Keratinocyte (primary cell): ENCODE measurements around the gene PCNX1. TPM values are rescaled to one million over a fixed set of nuclear protein-coding genes. Genes with fewer than 3 reads are reported as not detected.
A peak's percentile ranks its signal among the peaks of the same experiment; 100 is the strongest.

ENCODE experiments used
- DNase-seq: peaks from one replicate; pipeline ENCODE4 v3.0.0-alpha.2; 2011; ENCODE audit warnings: low read depth, missing footprints, low spot score
- FAIRE-seq: peaks from 2 replicates; lab custom pipeline; 2011; peaks lifted over from hg19 to GRCh38; lab: Jason Lieb, UNC
- H2AFZ ChIP-seq: 2 replicates; pipeline ENCODE4 v1.6.0; 2012; ENCODE audit warnings: low read length, control low read depth, inconsistent platforms; ENCODE audit not compliant: control insufficient read depth
- H3K27ac ChIP-seq: 2 replicates; pipeline ENCODE4 v1.5.1; 2011; ENCODE audit warnings: low read length; ENCODE audit not compliant: control insufficient read depth, insufficient read depth
- H3K27me3 ChIP-seq: 3 replicates; pipeline ENCODE4 v1.6.0; 2011; ENCODE audit warnings: low read length; ENCODE audit not compliant: control insufficient read depth, insufficient read depth; ENCODE audit errors: extremely low read depth
- H3K36me3 ChIP-seq, 2 experiments: 2 replicates in 1 of 2; 3 replicates in 1 of 2; pipeline ENCODE4 v1.5.1; 2011; ENCODE audit warnings: low read length in 2 of 2, mild to moderate bottlenecking in 1 of 2; ENCODE audit not compliant: control insufficient read depth in 2 of 2, insufficient read depth in 2 of 2; ENCODE audit errors: extremely low read depth in 1 of 2
- H3K4me1 ChIP-seq: 3 replicates; pipeline ENCODE4 v1.5.1; 2011; ENCODE audit warnings: low read length; ENCODE audit not compliant: control insufficient read depth, insufficient read depth; ENCODE audit errors: extremely low read depth
- H3K4me2 ChIP-seq: 3 replicates; pipeline ENCODE4 v1.6.0; 2011; ENCODE audit warnings: low read depth, low read length; ENCODE audit not compliant: control insufficient read depth, insufficient read depth; ENCODE audit errors: extremely low read depth
- H3K4me3 ChIP-seq, 3 experiments: fragments of 200-600 bp in 1 of 3; sonication (generic) in 1 of 3; 2 replicates in 2 of 3; 3 replicates in 1 of 3; pipeline ENCODE4 v1.5.1; 2011 to 2016; ENCODE audit warnings: low read length in 3 of 3, mild to moderate bottlenecking in 3 of 3, control low read depth in 2 of 3, inconsistent platforms in 1 of 3, low read depth in 1 of 3, mixed read lengths in 1 of 3, mixed run types in 1 of 3, moderate library complexity in 1 of 3; ENCODE audit not compliant: control insufficient read depth in 2 of 3, insufficient read depth in 2 of 3; ENCODE audit errors: extremely low read depth in 1 of 3
- H3K79me2 ChIP-seq: 2 replicates; pipeline ENCODE4 v1.6.0; 2012; ENCODE audit warnings: low read length; ENCODE audit not compliant: control insufficient read depth, insufficient read depth
- H3K9ac ChIP-seq: 3 replicates; pipeline ENCODE4 v1.6.0; 2011; ENCODE audit warnings: low read length; ENCODE audit not compliant: control insufficient read depth, insufficient read depth; ENCODE audit errors: extremely low read depth
- H3K9me1 ChIP-seq: 3 replicates; pipeline ENCODE4 v1.6.0; 2011; ENCODE audit warnings: low read length; ENCODE audit not compliant: control insufficient read depth, insufficient read depth; ENCODE audit errors: extremely low read depth
- H3K9me3 ChIP-seq: 2 replicates; pipeline ENCODE4 v1.5.1; 2012; ENCODE audit warnings: low read depth, low read length; ENCODE audit not compliant: control insufficient read depth
- H4K20me1 ChIP-seq: 3 replicates; pipeline ENCODE4 v1.6.0; 2011; ENCODE audit warnings: low read length; ENCODE audit not compliant: control insufficient read depth, insufficient read depth; ENCODE audit errors: extremely low read depth
- EZH2 ChIP-seq: IDR thresholded peaks from one replicate; pipeline ENCODE4 v1.6.1; 2012; ENCODE audit warnings: inconsistent platforms, mild to moderate bottlenecking, low read length, moderate library complexity
- dilution Hi-C: fragments of 300-500 bp; cut with MboI; formaldehyde crosslinking; loops from one replicate; pipeline ENCODE4 v1.7.0; 2020; ENCODE audit warnings: low sequenced_read_pairs; ENCODE audit not compliant: extremely low pct_ligation_motif_present
- polyA plus RNA-seq, 5 experiments: library from polyadenylated mRNA; depleted of rRNA in 3 of 5; stranded (reverse) in 3 of 5; stranded (forward) in 1 of 5; unstranded in 1 of 5; fragments of >200 nt; gene quantifications; 1 replicate in 1 of 5; 2 replicates in 3 of 5; 3 replicates in 1 of 5; pipeline versions ENCODE4 v1.2.1 to v1.2.3, GENCODE V29; 2011 to 2012; ENCODE audit warnings: missing spikeins in 2 of 5, low read depth in 1 of 5, low replicate concordance in 1 of 5
- TF ChIP-seq, protein P1 (sequence below), 3 experiments: IDR thresholded peaks in 1 of 3; conservative IDR thresholded peaks in 1 of 3; optimal IDR thresholded peaks in 1 of 3; 2 replicates in 2 of 3; 3 replicates in 1 of 3; pipeline versions ENCODE3 to v1.5.1; 2011; ENCODE audit warnings: low read length in 3 of 3, mild to moderate bottlenecking in 3 of 3, moderate library complexity in 2 of 3, control low read depth in 1 of 3, inconsistent platforms in 1 of 3; ENCODE audit not compliant: insufficient read depth in 2 of 3; ENCODE audit errors: extremely low read depth in 1 of 3

The PCNX1 gene
- polyA plus RNA-seq, 1 donor (not counting 4 experiments of a cell fraction or from before 2014, with no cell fraction given): 39.8 TPM

DNA sequence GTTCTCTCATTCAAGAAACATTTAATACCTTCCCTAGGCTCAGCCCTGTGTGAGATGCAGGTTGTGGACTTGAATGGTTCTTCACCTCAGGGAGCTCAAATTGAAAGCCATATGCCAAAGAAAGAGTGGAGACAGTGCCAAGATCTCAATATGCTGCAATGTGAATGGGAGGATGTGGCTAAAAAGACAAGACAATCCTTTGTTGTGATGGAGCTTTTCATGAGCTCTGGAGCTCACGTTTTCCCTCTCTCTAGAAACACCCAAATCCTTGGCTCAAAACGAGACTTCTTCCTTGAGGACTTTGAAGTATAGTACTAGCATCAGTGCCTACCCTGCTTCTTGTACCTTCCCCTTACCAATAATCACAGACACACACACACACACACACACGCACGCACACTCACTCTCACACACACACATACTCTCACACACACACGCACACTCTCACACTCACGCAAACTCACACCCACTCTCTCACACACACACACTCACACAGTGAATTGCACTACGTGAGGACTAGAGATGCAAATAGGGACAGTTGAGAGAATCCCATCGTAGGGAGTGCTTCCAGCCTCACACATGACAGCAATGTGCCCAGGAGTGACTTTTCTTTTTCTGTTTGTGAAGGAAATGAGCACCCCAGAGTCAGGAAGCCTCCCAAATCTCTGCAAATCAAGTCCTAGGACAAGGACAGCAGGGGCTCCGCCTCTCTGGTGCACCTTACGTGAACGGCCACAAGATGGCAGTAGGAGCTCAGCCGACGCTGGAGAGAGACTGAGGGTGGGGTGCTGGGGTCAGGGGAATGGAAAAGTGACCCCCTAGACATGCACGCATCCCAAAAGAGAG is 231.4 kb downstream of the PCNX1 start:
- dilution Hi-C loops: no loop called here
- H3K27ac ChIP-seq: no peak overlapping the region
- no peaks in the 10 kb centered on the region for H3K9me1 ChIP-seq
- H3K4me3 ChIP-seq: no peak overlapping the region
- H2AFZ ChIP-seq: no peak overlapping the region
- TF ChIP-seq, protein P1, sequence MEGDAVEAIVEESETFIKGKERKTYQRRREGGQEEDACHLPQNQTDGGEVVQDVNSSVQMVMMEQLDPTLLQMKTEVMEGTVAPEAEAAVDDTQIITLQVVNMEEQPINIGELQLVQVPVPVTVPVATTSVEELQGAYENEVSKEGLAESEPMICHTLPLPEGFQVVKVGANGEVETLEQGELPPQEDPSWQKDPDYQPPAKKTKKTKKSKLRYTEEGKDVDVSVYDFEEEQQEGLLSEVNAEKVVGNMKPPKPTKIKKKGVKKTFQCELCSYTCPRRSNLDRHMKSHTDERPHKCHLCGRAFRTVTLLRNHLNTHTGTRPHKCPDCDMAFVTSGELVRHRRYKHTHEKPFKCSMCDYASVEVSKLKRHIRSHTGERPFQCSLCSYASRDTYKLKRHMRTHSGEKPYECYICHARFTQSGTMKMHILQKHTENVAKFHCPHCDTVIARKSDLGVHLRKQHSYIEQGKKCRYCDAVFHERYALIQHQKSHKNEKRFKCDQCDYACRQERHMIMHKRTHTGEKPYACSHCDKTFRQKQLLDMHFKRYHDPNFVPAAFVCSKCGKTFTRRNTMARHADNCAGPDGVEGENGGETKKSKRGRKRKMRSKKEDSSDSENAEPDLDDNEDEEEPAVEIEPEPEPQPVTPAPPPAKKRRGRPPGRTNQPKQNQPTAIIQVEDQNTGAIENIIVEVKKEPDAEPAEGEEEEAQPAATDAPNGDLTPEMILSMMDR (optimal IDR thresholded peaks at IDR 0.05 in 1 of 3, IDR thresholded peaks at IDR 0.05 in 1 of 3, conservative IDR thresholded peaks at IDR 0.05 in 1 of 3; ENCODE audit: extremely low read depth in 1 of 3, insufficient read depth in 2 of 3, low read length in 3 of 3): peak; percentile 90 to 93 (median 92)
- no peak for TF ChIP-seq EZH2
- FAIRE-seq (peak; percentile 86), DNase-seq (no peak)
- no peak overlapping the region for H3K9ac ChIP-seq
- H3K36me3 ChIP-seq: no peaks in the 10 kb centered on the region
- H3K27me3 ChIP-seq: no peaks in the 10 kb centered on the region
- H4K20me1 ChIP-seq: no peaks in the 10 kb centered on the region
- H3K9me3 ChIP-seq: no peaks in the 10 kb centered on the region
- no peak overlapping the region for H3K4me2 ChIP-seq
- peaks cover 23% of the 10 kb centered on the region for H3K4me1 ChIP-seq
- H3K79me2 ChIP-seq: no peaks in the 10 kb centered on the region

DNA sequence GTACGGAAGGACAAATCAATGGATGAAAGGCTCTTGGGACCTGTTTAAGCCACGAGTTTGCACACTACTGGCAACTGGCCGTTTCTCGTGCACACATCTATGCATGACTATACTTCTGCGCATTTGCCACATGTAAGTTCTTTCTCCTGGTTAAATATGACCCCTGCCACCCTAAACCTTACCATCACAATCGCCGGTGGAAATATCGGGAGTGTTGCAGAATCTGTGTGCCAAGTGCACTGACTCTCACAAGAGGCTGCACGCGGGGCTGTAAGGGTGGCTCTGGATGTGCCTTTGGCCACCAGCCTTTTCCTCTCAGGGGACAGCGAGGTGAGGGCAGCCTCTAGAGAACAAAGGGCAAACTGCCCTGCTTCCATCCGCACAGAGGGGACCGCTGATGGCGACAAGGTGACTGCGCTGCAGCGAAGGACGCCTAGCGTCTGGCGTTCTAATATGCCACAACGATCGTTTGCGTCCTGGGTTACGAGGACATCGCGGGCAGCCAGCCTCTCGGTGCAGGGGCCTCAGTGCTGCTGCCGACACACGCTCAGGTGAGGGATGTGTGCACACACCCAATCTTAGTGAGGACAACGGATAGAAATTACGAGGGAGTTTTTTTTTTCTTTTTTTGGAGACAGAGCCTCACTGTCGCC is 232.2 kb downstream of the PCNX1 start:
- H3K9me3 ChIP-seq: no peaks in the 10 kb centered on the region
- H3K4me2 ChIP-seq: no peak overlapping the region
- no peaks in the 10 kb centered on the region for H4K20me1 ChIP-seq
- peaks cover 27% of the 10 kb centered on the region for H3K4me1 ChIP-seq
- H3K27ac ChIP-seq: no peak overlapping the region
- no peak for DNase-seq
- H3K36me3 ChIP-seq: no peaks in the 10 kb centered on the region
- dilution Hi-C loops: no loop called here
- no peak for TF ChIP-seq EZH2
- no peaks in the 10 kb centered on the region for H3K9me1 ChIP-seq
- H3K9ac ChIP-seq: no peak overlapping the region
- H3K27me3 ChIP-seq: no peaks in the 10 kb centered on the region
- no peak overlapping the region for H3K4me3 ChIP-seq
- no peaks in the 10 kb centered on the region for H3K79me2 ChIP-seq
- FAIRE-seq: no peak
- no peak overlapping the region for H2AFZ ChIP-seq
